8988T (cell line): ENCODE results near the gene TACC2.

Experiments
- DNase-seq: peaks from one replicate; pipeline ENCODE4 v3.0.0; 2011

Gene TACC2

GRCh38 chr10:122303271-122304053, 314.5 kb downstream of the TACC2 start:
- DNase-seq = no peak
